Tibial artery (tissue), 4 donors: ENCODE results near the gene ICOSLG.
"Not testable (repeated sequence)": the region's sequence is repeated elsewhere in the genome, so short reads cannot be mapped to it uniquely, and the experiment has no call there.

Source experiments
- DNase-seq, 2 donors: peaks; one replicate each; pipeline ENCODE4 v3.0.0-alpha.2; 2019
- H3K27ac ChIP-seq, 2 donors: fragments of 200-600 bp; sonication (generic) in 1 of 2; 1 replicate in 1 of 2; 2 replicates in 1 of 2; pipeline ENCODE4 v1.5.1; 2018 to 2019; ENCODE audit warnings: mild to moderate bottlenecking in 1 of 2
- H3K27me3 ChIP-seq, 2 donors: fragments of 200-600 bp; sonication (generic) in 1 of 2; one replicate each; pipeline versions ENCODE4 v1.5.1 to v1.6.0; 2016 to 2019
- H3K36me3 ChIP-seq, 3 donors: fragments of 200-600 bp; sonication (generic) in 2 of 3; one replicate each; pipeline ENCODE4 v1.5.1; 2016 to 2019; ENCODE audit warnings: mild to moderate bottlenecking in 2 of 3
- H3K4me1 ChIP-seq, 4 donors: fragments of 200-600 bp; sonication (generic) in 2 of 4; 1 replicate in 3 of 4; 2 replicates in 1 of 4; pipeline ENCODE4 v1.5.1; 2016 to 2019
- H3K4me3 ChIP-seq, 2 donors: fragments of 200-600 bp; sonication (generic) in 1 of 2; 1 replicate in 1 of 2; 2 replicates in 1 of 2; pipeline ENCODE4 v1.5.1; 2018 to 2019; ENCODE audit warnings: mild to moderate bottlenecking in 2 of 2
- H3K9me3 ChIP-seq, 3 donors: fragments of 200-600 bp; sonication (generic) in 1 of 3; one replicate each; pipeline ENCODE4 v1.5.1; 2016 to 2019
- intact Hi-C: fragments of 100-400 bp; cut with DNase I; formaldehyde crosslinking; loops from one replicate; pipeline ENCODE4 v1.15.0; 2023; ENCODE audit warnings: low total_unique reads

Gene ICOSLG

GRCh38 chr21:44227614-44228013, 13.1 kb downstream of the ICOSLG start:
- DNase-seq, H3K27ac ChIP-seq, H3K4me3 ChIP-seq, H3K36me3 ChIP-seq, H3K4me1 ChIP-seq, H3K27me3 ChIP-seq, H3K9me3 ChIP-seq, intact Hi-C loops: not testable (repeated sequence)

GRCh38 chr21:44225605-44226004, 15.1 kb downstream of the ICOSLG start:
- intact Hi-C loops, H3K27ac ChIP-seq, H3K4me3 ChIP-seq, H3K36me3 ChIP-seq, H3K27me3 ChIP-seq, H3K4me1 ChIP-seq, H3K9me3 ChIP-seq, DNase-seq: not testable (repeated sequence)

GRCh38 chr21:44223334-44223733, 17.4 kb downstream of the ICOSLG start:
- H3K4me3 ChIP-seq, H3K9me3 ChIP-seq, H3K4me1 ChIP-seq, intact Hi-C loops, DNase-seq, H3K27ac ChIP-seq, H3K27me3 ChIP-seq, H3K36me3 ChIP-seq: not testable (repeated sequence)

- H3K4me1 ChIP-seq, H3K9me3 ChIP-seq, DNase-seq, H3K27me3 ChIP-seq, H3K4me3 ChIP-seq, intact Hi-C loops, H3K27ac ChIP-seq, H3K36me3 ChIP-seq: not testable (repeated sequence)
These were observed 20.1 kb downstream of the ICOSLG start for GRCh38 chr21:44220674-44221073.

- DNase-seq, intact Hi-C loops, H3K36me3 ChIP-seq, H3K27me3 ChIP-seq, H3K27ac ChIP-seq, H3K4me1 ChIP-seq, H3K9me3 ChIP-seq, H3K4me3 ChIP-seq: not testable (repeated sequence)
These were observed 22.3 kb downstream of the ICOSLG start for GRCh38 chr21:44218461-44218860.

GRCh38 chr21:44211978-44212377, 28.8 kb downstream of the ICOSLG start:
- H3K27me3 ChIP-seq, H3K36me3 ChIP-seq, intact Hi-C loops, H3K4me1 ChIP-seq, H3K9me3 ChIP-seq, H3K27ac ChIP-seq, DNase-seq, H3K4me3 ChIP-seq: not testable (repeated sequence)

- H3K4me3 ChIP-seq, DNase-seq, H3K4me1 ChIP-seq, H3K9me3 ChIP-seq, intact Hi-C loops, H3K27me3 ChIP-seq, H3K27ac ChIP-seq, H3K36me3 ChIP-seq: not testable (repeated sequence)
These were observed 29.2 kb downstream of the ICOSLG start for GRCh38 chr21:44211574-44211973.

GRCh38 chr21:44207860-44208646, 32.7 kb downstream of the ICOSLG start:
- H3K4me1 ChIP-seq, H3K36me3 ChIP-seq, H3K9me3 ChIP-seq, H3K27ac ChIP-seq, H3K4me3 ChIP-seq, H3K27me3 ChIP-seq, intact Hi-C loops: not testable (repeated sequence)
- peak in 1 of 2 donors; percentile 11 for DNase-seq

GRCh38 chr21:44206698-44207676, 33.8 kb downstream of the ICOSLG start:
- H3K36me3 ChIP-seq, H3K27ac ChIP-seq, DNase-seq, H3K9me3 ChIP-seq, intact Hi-C loops, H3K4me1 ChIP-seq, H3K4me3 ChIP-seq, H3K27me3 ChIP-seq: not testable (repeated sequence)

- H3K9me3 ChIP-seq, H3K4me3 ChIP-seq, H3K4me1 ChIP-seq, H3K27me3 ChIP-seq, H3K27ac ChIP-seq, H3K36me3 ChIP-seq, intact Hi-C loops, DNase-seq: not testable (repeated sequence)
These were observed 34.6 kb downstream of the ICOSLG start for GRCh38 chr21:44206187-44206586.

- DNase-seq, H3K27me3 ChIP-seq, H3K4me1 ChIP-seq, H3K9me3 ChIP-seq, H3K27ac ChIP-seq, intact Hi-C loops, H3K4me3 ChIP-seq, H3K36me3 ChIP-seq: not testable (repeated sequence)
These were observed 38.0 kb downstream of the ICOSLG start for GRCh38 chr21:44202590-44203299.

- H3K27ac ChIP-seq, DNase-seq, H3K4me1 ChIP-seq, H3K4me3 ChIP-seq, H3K36me3 ChIP-seq, H3K9me3 ChIP-seq, intact Hi-C loops, H3K27me3 ChIP-seq: not testable (repeated sequence)
These were observed 40.7 kb downstream of the ICOSLG start for GRCh38 chr21:44199997-44200396.
